Cardiac muscle cell (in vitro differentiated cells and primary cell): Measurements from ENCODE around the gene IGSF9. TPM values are rescaled to one million over a fixed set of nuclear protein-coding genes. Genes with fewer than 3 reads are reported as not detected.

ENCODE experiments used
- DNase-seq, 2 donors: peaks; one replicate each; pipeline versions ENCODE4 v3.0.0 to v3.0.0-alpha.2; 2010 to 2017; ENCODE audit warnings: low read depth in 1 of 2, low spot score in 1 of 2
- H3K27ac ChIP-seq: fragments of 200-600 bp; sonication (generic); 2 replicates; pipeline ENCODE4 v1.5.1; 2016
- H3K27me3 ChIP-seq: fragments of 200-600 bp; sonication (generic); 2 replicates; pipeline ENCODE4 v1.6.0; 2016; ENCODE audit warnings: control low read depth
- H3K36me3 ChIP-seq: fragments of 200-600 bp; sonication (generic); 2 replicates; pipeline ENCODE4 v1.5.1; 2016; ENCODE audit warnings: control low read depth
- H3K4me1 ChIP-seq: fragments of 200-600 bp; sonication (generic); 2 replicates; pipeline ENCODE4 v1.8.1; 2017; ENCODE audit warnings: low read depth, mild to moderate bottlenecking, mixed run types
- H3K4me3 ChIP-seq: fragments of 200-600 bp; sonication (generic); 2 replicates; pipeline ENCODE4 v1.5.1; 2016; ENCODE audit warnings: mild to moderate bottlenecking
- H3K9me3 ChIP-seq: fragments of 200-600 bp; sonication (generic); 2 replicates; pipeline ENCODE4 v1.5.1; 2017; ENCODE audit warnings: low read depth, mild to moderate bottlenecking, control low read depth
- CTCF ChIP-seq: IDR thresholded peaks from 2 replicates; pipeline ENCODE4 v1.5.1; 2012; ENCODE audit warnings: low read depth, mild to moderate bottlenecking, low read length
- polyA plus RNA-seq: library from polyadenylated mRNA; unstranded; fragments of >200 nt; fragmentation: Nextera tagmentation; extraction: Ambion mirVana; gene quantifications from 2 replicates; pipeline ENCODE4 v1.2.1, GENCODE V29; 2016
- total RNA-seq: library from RNA; depleted of rRNA; stranded (reverse); fragments of >200 nt; gene quantifications from 2 replicates; pipeline ENCODE4 v1.2.3, GENCODE V29; 2016

IGSF9 gene
- total and polyA plus RNA-seq, 2 experiments from 2014 or later = 1.7 to 2.3 TPM

GRCh38 chr1:159924025-159924790 is 21.2 kb downstream of the IGSF9 start:
- no peaks in the 10 kb centered on the region for H3K9me3 ChIP-seq
- no peak for TF ChIP-seq CTCF
- H3K4me3 ChIP-seq = peak overlapping the region; percentile 21
- peaks cover 9% of the 10 kb centered on the region for H3K4me1 ChIP-seq
- no peaks in the 10 kb centered on the region for H3K36me3 ChIP-seq
- peak in 1 of 2 donors; percentile 93 for DNase-seq
- H3K27ac ChIP-seq = no peak overlapping the region
- H3K27me3 ChIP-seq = peaks cover 5% of the 10 kb centered on the region

GRCh38 chr1:159923203-159924024 is 22.0 kb downstream of the IGSF9 start:
- H3K27ac ChIP-seq = no peak overlapping the region
- peaks cover 9% of the 10 kb centered on the region for H3K4me1 ChIP-seq
- no peaks in the 10 kb centered on the region for H3K9me3 ChIP-seq

GRCh38 chr1:159922511-159923202 is 22.8 kb downstream of the IGSF9 start:
- TF ChIP-seq CTCF = no peak
- DNase-seq = peak in 1 of 2 donors; percentile 67
- Histone ChIP-seq H3K36me3 (no peaks in the 10 kb centered on the region), H3K27me3 (peaks cover 5% of the 10 kb centered on the region), H3K4me3 (no peak overlapping the region), H3K9me3 (no peaks in the 10 kb centered on the region), H3K4me1 (peaks cover 9% of the 10 kb centered on the region), H3K27ac (no peak overlapping the region)

More at GRCh38 chr1:159923203-159924024, 22.0 kb downstream of the IGSF9 start:
- H3K4me3 ChIP-seq = no peak overlapping the region
- DNase-seq = peak in 1 of 2 donors; percentile 92
- no peak for TF ChIP-seq CTCF
- H3K36me3 ChIP-seq = no peaks in the 10 kb centered on the region
- H3K27me3 ChIP-seq = peaks cover 5% of the 10 kb centered on the region

- H3K4me3 ChIP-seq = no peak overlapping the region
- no peaks in the 10 kb centered on the region for H3K9me3 ChIP-seq
- H3K27ac ChIP-seq = no peak overlapping the region
- DNase-seq = peak in 1 of 2 donors; percentile 59
- no peaks in the 10 kb centered on the region for H3K36me3 ChIP-seq
- peaks cover 5% of the 10 kb centered on the region for H3K27me3 ChIP-seq
- peaks cover 9% of the 10 kb centered on the region for H3K4me1 ChIP-seq
- no peak for TF ChIP-seq CTCF
These were observed 23.5 kb downstream of the IGSF9 start for GRCh38 chr1:159921700-159922504.

- Histone ChIP-seq H3K36me3 (no peaks in the 10 kb centered on the region), H3K4me3 (no peak overlapping the region), H3K27ac (no peak overlapping the region), H3K27me3 (peaks cover 5% of the 10 kb centered on the region), H3K4me1 (peaks cover 9% of the 10 kb centered on the region), H3K9me3 (no peaks in the 10 kb centered on the region)
- DNase-seq = no peak
- TF ChIP-seq CTCF = no peak
These were observed 24.2 kb downstream of the IGSF9 start for GRCh38 chr1:159921251-159921650.
